ENCODE measurements around the gene SELENOF. TPM values are rescaled to one million over a fixed set of nuclear protein-coding genes. Genes with fewer than 3 reads are reported as not detected.

SELENOF gene
- total RNA-seq, 1 experiment from 2014 or later: 175 TPM

GRCh38 chr1:86915737-86916235 is 1.9 kb upstream of the SELENOF start:
- no peak overlapping the region for H2AFZ ChIP-seq (ENCODE audit: low read depth, low read length, poor library complexity, severe bottlenecking)
- H3K9me3 ChIP-seq (ENCODE audit: control insufficient read depth in 1 of 2, insufficient read depth in 1 of 2, low read depth in 1 of 2, low read length in 2 of 2): no peaks in the 10 kb centered on the region
- H3K27ac ChIP-seq (ENCODE audit: low read depth, low read length): no peak overlapping the region
- peak overlapping the region; percentile 96 for H3K4me2 ChIP-seq (ENCODE audit: low read length)
- POLR2A ChIA-PET: no interaction called here
- H3K4me3 ChIP-seq (replicated peaks in 1 of 2; ENCODE audit: low read depth in 1 of 2, low read length in 2 of 2): peak overlapping the region; percentile 83 to 86
- intact Hi-C loops (cut with micrococcal nuclease): no loop called here
- RAD21 ChIA-PET (ENCODE audit: low non-redundant PET in 1 of 2, low total read pairs in 2 of 2, uncharacterized antibody in 2 of 2, unreplicated experiment in 2 of 2): no interaction called here
- H3K4me1 ChIP-seq (ENCODE audit: control insufficient read depth in 1 of 2, insufficient read depth in 2 of 2, low read length in 2 of 2): peaks cover 11 to 21% of the 10 kb centered on the region in 2 experiments; a peak in 3 of 4 replicates
- CTCF ChIA-PET: interaction anchor here (1.4 kb wide), 1 partner anchor 49 kb away, joined by 4 read pairs; no protein-coding TSS in a partner anchor
- no peaks in the 10 kb centered on the region for H3K36me3 ChIP-seq (ENCODE audit: control insufficient read depth in 1 of 2, insufficient read depth in 2 of 2, low read length in 2 of 2)
- no peak for TF ChIP-seq ZBTB33 (IDR thresholded peaks at IDR 0.05; ENCODE audit: extremely low read depth, insufficient replicate concordance, low read length)
- TF ChIP-seq SRF (IDR thresholded peaks at IDR 0.05; ENCODE audit: low read depth): no peak
- TF ChIP-seq RAD21 (IDR thresholded peaks at IDR 0.05; ENCODE audit: low read depth): no peak
- no peak for TF ChIP-seq FOSL1 (IDR thresholded peaks at IDR 0.05; ENCODE audit: low read depth)
- TF ChIP-seq ZNF274 (IDR thresholded peaks at IDR 0.05; ENCODE audit: low read depth, low read length): no peak
- no peak for TF ChIP-seq ELF1 (IDR thresholded peaks at IDR 0.05; ENCODE audit: borderline replicate concordance, low read depth)
- TF ChIP-seq CEBPB (IDR thresholded peaks at IDR 0.05; ENCODE audit: low read depth): no peak
- TF ChIP-seq ZFX (IDR thresholded peaks at IDR 0.05): no peak
- no peak for TF ChIP-seq TCF7L2 (IDR thresholded peaks at IDR 0.05; ENCODE audit: borderline replicate concordance, extremely low read depth, insufficient read depth, insufficient read length)
- TF ChIP-seq CTCF (IDR thresholded peaks at IDR 0.05 in 2 of 3, conservative IDR thresholded peaks at IDR 0.05 in 1 of 3; ENCODE audit: borderline replicate concordance in 1 of 3, insufficient read depth in 1 of 3, low read depth in 2 of 3, low read length in 2 of 3): no peak
- ATAC-seq (no peak; the same call in 1 of the 2 replicates), DNase-seq (ENCODE audit: low read depth, low spot score) (no peak)
- peaks cover 89% of the 10 kb centered on the region for H3K79me2 ChIP-seq (ENCODE audit: insufficient read depth, low read length)
- H3K9ac ChIP-seq (ENCODE audit: low read length): peak overlapping the region; percentile 79
- no peaks in the 10 kb centered on the region for H3K9me2 ChIP-seq (ENCODE audit: insufficient read depth)
- BruUV-seq (replicated peaks): no TSS peak
- no peaks in the 10 kb centered on the region for H4K20me1 ChIP-seq (ENCODE audit: insufficient read depth)
- H3K27me3 ChIP-seq (ENCODE audit: insufficient read depth, low read length): no peaks in the 10 kb centered on the region
